GM23338 (cell line): ENCODE results near the gene ASIC3.

Source experiments
- CTCF ChIP-seq, 2 experiments: fragments of 200-600 bp in 1 of 2; sonication (generic) in 1 of 2; conservative IDR thresholded peaks; 2 replicates each; pipeline versions ENCODE4 v1.5.1 to v1.6.1; 2016 to 2017; ENCODE audit warnings: antibody characterized with exemption in 2 of 2, low read depth in 2 of 2, mild to moderate bottlenecking in 2 of 2, moderate library complexity in 1 of 2
- EZH2 ChIP-seq: fragments of 200-600 bp; sonication (generic); IDR thresholded peaks from one replicate; pipeline ENCODE4 v1.8.0; 2017; ENCODE audit warnings: antibody characterized with exemption, mild to moderate bottlenecking, low read depth; ENCODE audit not compliant: unreplicated experiment
- EZH2phosphoT487 ChIP-seq: fragments of 200-600 bp; sonication (generic); IDR thresholded peaks from one replicate; pipeline ENCODE4 v1.8.1; 2018; ENCODE audit warnings: antibody characterized with exemption; ENCODE audit not compliant: unreplicated experiment
- POLR2AphosphoS5 ChIP-seq: IDR thresholded peaks from 2 replicates; pipeline ENCODE4 v1.6.1; 2016; ENCODE audit warnings: antibody characterized with exemption, low read depth

GRCh38 chr7:151011097-151011409 lies 37.3 kb upstream of the ASIC3 start:
- TF ChIP-seq CTCF (conservative IDR thresholded peaks at IDR 0.05; ENCODE audit: low read depth in 2 of 2), result no peak
- TF ChIP-seq EZH2, result no peak
- no peak for TF ChIP-seq POLR2AphosphoS5
- no peak for TF ChIP-seq EZH2phosphoT487
